Right lobe of liver (tissue), 6 donors: ENCODE results near the gene TET1. TPM values are rescaled to one million over a fixed set of nuclear protein-coding genes. Genes with fewer than 3 reads are reported as not detected.

ENCODE experiments used
- ATAC-seq, 4 donors: fragments of 200-7000 bp; cut with Tn5 transposase; one replicate each; pipeline ENCODE4 v1.9.1; 2020; ENCODE audit warnings: mild to moderate bottlenecking in 4 of 4, moderate library complexity in 4 of 4
- DNase-seq, 3 donors: peaks; one replicate each; pipeline ENCODE4 v3.0.0-alpha.2; 2020
- H3K27ac ChIP-seq, 3 donors: fragments of 200-600 bp; one replicate each; pipeline ENCODE4 v1.8.0; 2022
- H3K27me3 ChIP-seq, 2 donors: fragments of 200-600 bp; one replicate each; pipeline ENCODE4 v1.8.0; 2022
- H3K36me3 ChIP-seq, 4 donors: fragments of 200-600 bp; sonication (generic) in 1 of 4; one replicate each; pipeline versions ENCODE4 v1.5.1 to v1.8.0; 2017 to 2022; ENCODE audit warnings: control low read depth in 1 of 4
- H3K4me1 ChIP-seq, 4 donors: fragments of 200-600 bp; sonication (generic) in 1 of 4; one replicate each; pipeline versions ENCODE4 v1.5.1 to v1.8.0; 2017 to 2022; ENCODE audit warnings: control low read depth in 1 of 4
- H3K4me3 ChIP-seq, 3 donors: fragments of 200-600 bp; one replicate each; pipeline ENCODE4 v1.8.0; 2022
- H3K9me3 ChIP-seq, 4 donors: fragments of 200-600 bp; sonication (generic) in 1 of 4; one replicate each; pipeline versions ENCODE4 v1.5.1 to v1.8.0; 2017 to 2022; ENCODE audit warnings: control low read depth in 1 of 4
- CTCF ChIP-seq, 4 donors: fragments of 200-600 bp in 3 of 4; fragments of 450-650 bp in 1 of 4; IDR thresholded peaks; one replicate each; pipeline versions ENCODE4 v1.5.1 to v1.8.0; 2016 to 2022; ENCODE audit warnings: antibody characterized with exemption in 4 of 4, mild to moderate bottlenecking in 2 of 4
- POLR2A ChIP-seq: fragments of 450-650 bp; IDR thresholded peaks from one replicate; pipeline ENCODE4 v1.6.1; 2017; ENCODE audit warnings: antibody characterized with exemption, mild to moderate bottlenecking
- WGBS: methylation state at CpG from one replicate; pipeline ENCODE4 v1.1.6; 2018; ENCODE audit warnings: low coverage, low lambda C conversion rate; ENCODE audit not compliant: insufficient coverage; ENCODE audit errors: missing lambda C conversion rate; 5-methylcytosine and 5-hydroxymethylcytosine counted together
- intact Hi-C, 2 donors: fragments of 100-400 bp; cut with DNase I; formaldehyde crosslinking; loops; one replicate each; pipeline versions ENCODE4 v1.11.2 to v1.14.1; 2022
- total RNA-seq, 6 experiments: library from RNA; depleted of rRNA in 2 of 6; stranded (reverse); fragments of >200 nt in 2 of 6; fragmentation: NEBNext Ultra II Directional in 3 of 6; extraction: Animal tissue kit (Norgen Biotek cat#: 25700) in 3 of 6; gene quantifications; one replicate each; pipeline versions ENCODE4 v1.1.0 to v1.2.4, GENCODE V29; 2016 to 2023
- donor health status: DM: no; HTN: yes; CAD: no.
- donor health status: DM: no; HTN: no; CAD: no.
- donor health status: DM: no; HTN: no; CAD: no.
- donor health status: DM: no; HTN: yes; CAD: no.
- donor health status: DM: no; HTN: yes; CAD: no.

The TET1 gene
- total RNA-seq, 6 experiments from 2014 or later, result 0.62 to 0.86 (median 0.67) TPM

GRCh38 chr10:68717435-68717834 is 157.3 kb downstream of the TET1 start:
- Histone ChIP-seq H3K36me3 (no peaks in the 10 kb centered on the region), H3K4me1 (peaks cover 0 to 6% (median 2%) of the 10 kb centered on the region in 4 donors), H3K27me3 (no peaks in the 10 kb centered on the region), H3K9me3 (no peaks in the 10 kb centered on the region), H3K4me3 (no peak overlapping the region), H3K27ac (no peak overlapping the region)
- no peak for DNase-seq
- no peak for ATAC-seq
- intact Hi-C loops, result no loop called here
- TF ChIP-seq POLR2A, result no peak
- no peak for TF ChIP-seq CTCF (IDR thresholded peaks at IDR 0.05)
- 85% methylated on average over 3 of the region's 3 CpGs for WGBS

- Histone ChIP-seq H3K9me3 (no peaks in the 10 kb centered on the region), H3K4me1 (peaks cover 0 to 9% (median 4%) of the 10 kb centered on the region in 4 donors), H3K27ac (peak within 1 kb of the TSS; percentile 86 to 89 (median 89)), H3K36me3 (peaks cover 0 to 26% (median 10%) of the 10 kb centered on the region in 4 donors), H3K4me3 (peak within 1 kb of the TSS; percentile 84 to 98 (median 95)), H3K27me3 (no peaks in the 10 kb centered on the region)
- WGBS, result 0% methylated on average over 23 of the region's 72 CpGs
- peak; percentile 99 for ATAC-seq
- peak; percentile 96 to 97 (median 97) for DNase-seq
- intact Hi-C loops, result no loop called here
- peak; percentile 73 for TF ChIP-seq POLR2A
- no peak for TF ChIP-seq CTCF (IDR thresholded peaks at IDR 0.05)
These were observed 160.9 kb downstream of the TET1 start, which contains the start of gene CCAR1 for GRCh38 chr10:68720793-68721672. CCAR1 (plus strand) TSS chr10:68721239; CDS start chr10:68722505, 1,266 bp downstream.

GRCh38 chr10:68721673-68722335 is 161.7 kb downstream of the TET1 start:
- ATAC-seq (no peak), DNase-seq (no peak)
- no peaks in the 10 kb centered on the region for H3K9me3 ChIP-seq
- peak overlapping the region; percentile 84 to 98 (median 95) for H3K4me3 ChIP-seq
- H3K27me3 ChIP-seq, result no peaks in the 10 kb centered on the region
- peaks cover 0 to 28% (median 10%) of the 10 kb centered on the region in 4 donors for H3K36me3 ChIP-seq
- H3K4me1 ChIP-seq, result peaks cover 0 to 9% (median 4%) of the 10 kb centered on the region in 4 donors
- TF ChIP-seq POLR2A (no peak), CTCF (IDR thresholded peaks at IDR 0.05) (no peak)
- H3K27ac ChIP-seq, result peak overlapping the region; percentile 86 to 89 (median 89)
- WGBS, result under 1% methylated on average over 15 of the region's 27 CpGs
- intact Hi-C loops, result no loop called here

- DNase-seq (no peak), ATAC-seq (no peak)
- Histone ChIP-seq H3K36me3 (peaks cover 2 to 52% (median 18%) of the 10 kb centered on the region in 4 donors), H3K4me1 (peaks cover 0 to 9% (median 4%) of the 10 kb centered on the region in 4 donors), H3K27me3 (no peaks in the 10 kb centered on the region), H3K9me3 (no peaks in the 10 kb centered on the region), H3K4me3 (no peak overlapping the region), H3K27ac (no peak overlapping the region)
- intact Hi-C loops, result no loop called here
- no peak for TF ChIP-seq CTCF (IDR thresholded peaks at IDR 0.05)
- TF ChIP-seq POLR2A, result no peak
- WGBS, result 94% methylated on average over 14 of the region's 14 CpGs
These were observed 164.9 kb downstream of the TET1 start for GRCh38 chr10:68725016-68725415.
